Stimulated activated naive CD4-positive, alpha-beta T cell (primary cell): Measurements from ENCODE around the gene KRTAP5-8.
"Not testable (repeated sequence)": the region's sequence is repeated elsewhere in the genome, so short reads cannot be mapped to it uniquely, and the experiment has no call there.

Experiments
- DNase-seq, 6 experiments: peaks; one replicate each; lab custom pipeline; 2025; lab: John Stamatoyannopoulos, UW

Gene KRTAP5-8, protein sequence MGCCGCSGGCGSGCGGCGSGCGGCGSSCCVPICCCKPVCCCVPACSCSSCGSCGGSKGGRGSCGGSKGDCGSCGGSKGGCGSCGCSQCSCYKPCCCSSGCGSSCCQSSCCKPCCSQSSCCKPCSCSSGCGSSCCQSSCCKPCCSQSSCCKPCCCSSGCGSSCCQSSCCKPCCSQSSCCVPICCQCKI

DNA sequence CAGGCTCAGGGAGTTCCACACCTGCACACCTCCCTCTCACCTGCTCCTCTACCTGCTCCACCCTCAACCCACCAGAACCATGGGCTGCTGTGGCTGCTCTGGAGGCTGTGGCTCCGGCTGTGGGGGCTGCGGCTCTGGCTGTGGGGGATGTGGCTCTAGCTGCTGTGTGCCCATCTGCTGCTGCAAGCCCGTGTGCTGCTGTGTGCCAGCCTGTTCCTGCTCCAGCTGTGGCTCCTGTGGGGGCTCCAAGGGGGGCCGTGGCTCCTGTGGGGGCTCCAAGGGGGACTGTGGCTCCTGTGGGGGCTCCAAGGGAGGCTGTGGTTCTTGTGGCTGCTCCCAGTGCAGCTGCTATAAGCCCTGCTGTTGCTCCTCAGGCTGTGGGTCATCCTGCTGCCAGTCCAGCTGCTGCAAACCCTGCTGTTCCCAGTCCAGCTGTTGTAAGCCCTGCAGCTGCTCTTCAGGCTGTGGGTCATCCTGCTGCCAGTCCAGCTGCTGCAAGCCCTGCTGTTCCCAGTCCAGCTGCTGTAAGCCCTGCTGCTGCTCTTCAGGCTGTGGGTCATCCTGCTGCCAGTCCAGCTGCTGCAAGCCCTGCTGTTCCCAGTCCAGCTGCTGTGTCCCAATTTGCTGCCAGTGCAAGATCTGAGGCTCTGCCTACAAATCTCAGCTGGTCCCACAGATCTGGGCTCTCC, at the start of gene KRTAP5-8:
TSS of gene KRTAP5-8 (plus strand) at position 49 of the 689 bp plus-strand sequence. CDS start at position 80, 31 bp downstream.
- not testable (repeated sequence) for DNase-seq

DNA sequence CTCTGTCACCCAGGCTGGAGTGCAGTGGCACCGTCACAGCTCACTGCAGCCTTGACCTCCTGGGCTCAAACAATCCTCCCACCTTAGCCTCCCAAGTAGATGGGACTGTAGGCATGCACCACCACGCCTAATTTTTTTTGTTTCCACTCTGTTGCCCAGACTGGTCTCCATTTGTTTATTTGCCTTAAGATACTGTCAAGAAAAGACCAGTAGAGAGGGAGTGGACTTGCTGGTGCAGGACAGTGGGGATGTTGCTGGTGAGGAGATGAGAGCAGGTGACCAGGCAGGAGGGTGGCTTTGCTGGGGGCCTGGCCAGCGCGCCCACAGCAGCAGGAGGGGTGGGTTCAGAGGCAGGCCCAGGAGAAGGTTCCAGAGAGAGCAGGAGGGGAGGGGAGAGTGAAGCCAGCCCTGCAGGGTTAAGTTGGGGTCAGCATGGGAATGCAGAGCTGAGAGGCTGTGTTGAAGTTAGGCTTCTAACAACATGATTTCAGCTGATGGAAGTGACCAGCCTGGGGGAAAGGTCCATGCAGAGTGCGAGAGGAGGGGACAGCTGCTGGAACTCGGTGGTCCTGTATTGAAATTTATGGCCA, 49.0 kb upstream of the KRTAP5-8 start:
- DNase-seq: no peak

GRCh38 chr11:71489311-71490043, 48.3 kb upstream of the KRTAP5-8 start:
- no peak for DNase-seq

DNA sequence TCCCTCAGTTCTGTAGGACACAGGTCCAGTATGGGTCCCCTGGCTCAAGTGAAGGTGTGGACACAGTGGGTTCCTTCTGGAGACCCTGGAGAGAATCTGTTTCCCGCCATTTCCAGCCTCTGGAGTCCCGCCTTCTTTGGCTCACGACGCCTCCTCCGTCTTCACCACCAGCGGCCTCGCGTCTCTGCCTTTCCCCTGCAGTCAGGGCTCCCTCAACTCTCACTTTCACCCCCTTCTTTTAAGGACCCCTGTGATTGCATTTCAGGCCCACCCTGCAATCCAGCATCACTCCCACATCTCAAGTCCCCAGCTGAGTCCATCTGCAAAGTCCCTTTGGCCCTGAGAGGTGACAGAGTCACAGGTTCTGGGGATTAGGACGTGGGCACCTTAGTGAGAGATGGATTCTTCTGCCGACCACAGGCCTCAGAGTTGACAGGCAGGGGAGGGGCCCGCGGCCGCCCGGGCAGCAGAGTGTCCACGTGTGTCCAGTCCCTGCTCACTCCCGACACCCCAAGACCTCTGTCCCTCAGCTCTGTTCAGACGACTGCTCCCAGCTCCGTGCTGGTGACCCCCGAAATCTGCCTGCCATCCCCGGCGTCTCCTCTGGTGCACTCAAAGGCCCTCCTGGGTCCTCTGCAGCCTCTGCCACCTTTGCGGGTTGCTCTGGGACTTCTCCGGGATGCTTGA, 47.6 kb upstream of the KRTAP5-8 start:
- DNase-seq: no peak

DNA sequence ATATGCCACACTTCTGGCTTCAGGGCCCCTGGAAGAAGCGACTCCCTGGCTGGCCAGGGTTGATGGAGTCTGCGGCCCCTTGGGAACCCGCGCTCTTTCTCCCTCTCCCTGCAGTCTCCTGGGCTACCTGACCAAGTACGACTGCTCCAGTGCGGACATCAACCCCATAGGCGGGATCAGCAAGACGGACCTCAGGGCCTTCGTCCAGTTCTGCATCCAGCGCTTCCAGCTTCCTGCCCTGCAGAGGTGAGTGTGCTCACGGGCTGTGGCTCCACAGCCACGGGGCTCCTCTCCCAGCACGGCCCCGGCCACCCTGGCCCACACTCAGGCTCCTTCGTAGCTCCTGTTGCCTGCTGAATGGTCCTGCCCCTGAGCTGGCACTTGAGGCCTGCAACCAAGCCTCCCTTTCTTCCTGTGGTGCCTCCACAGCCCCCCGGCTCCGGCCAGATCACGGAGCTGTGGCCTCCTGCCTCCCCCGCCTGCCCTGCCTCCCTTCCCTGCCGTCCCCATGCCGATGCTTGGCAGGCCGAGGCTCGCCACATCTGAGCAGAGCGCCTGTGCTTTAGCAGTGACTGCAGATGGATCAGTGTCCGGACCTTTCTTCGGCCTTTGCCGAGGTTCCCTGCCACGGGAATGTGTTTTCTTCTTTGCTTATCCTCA, 47.0 kb upstream of the KRTAP5-8 start:
- no peak for DNase-seq

DNA sequence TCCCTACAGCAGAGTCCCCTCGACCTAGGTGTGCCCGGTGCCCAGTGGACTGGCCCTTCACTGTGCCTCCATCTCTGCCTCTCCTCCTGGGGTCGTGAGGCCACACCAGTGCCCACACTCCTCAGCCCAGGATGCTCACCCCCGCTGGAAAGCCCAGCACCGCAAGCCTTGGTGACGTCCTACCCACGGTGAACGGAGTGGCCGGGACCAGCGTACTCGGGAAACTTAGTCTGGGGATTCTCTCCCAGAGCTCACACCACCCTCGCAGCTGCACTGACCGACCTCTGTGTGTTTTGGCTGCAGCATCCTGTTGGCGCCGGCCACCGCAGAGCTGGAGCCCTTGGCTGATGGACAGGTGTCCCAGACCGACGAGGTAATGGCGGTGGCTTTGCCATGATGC, 46.3 kb upstream of the KRTAP5-8 start:
- DNase-seq: no peak

- no peak for DNase-seq
Measured at GRCh38 chr11:71491940-71492339, 45.9 kb upstream of the KRTAP5-8 start.

DNA sequence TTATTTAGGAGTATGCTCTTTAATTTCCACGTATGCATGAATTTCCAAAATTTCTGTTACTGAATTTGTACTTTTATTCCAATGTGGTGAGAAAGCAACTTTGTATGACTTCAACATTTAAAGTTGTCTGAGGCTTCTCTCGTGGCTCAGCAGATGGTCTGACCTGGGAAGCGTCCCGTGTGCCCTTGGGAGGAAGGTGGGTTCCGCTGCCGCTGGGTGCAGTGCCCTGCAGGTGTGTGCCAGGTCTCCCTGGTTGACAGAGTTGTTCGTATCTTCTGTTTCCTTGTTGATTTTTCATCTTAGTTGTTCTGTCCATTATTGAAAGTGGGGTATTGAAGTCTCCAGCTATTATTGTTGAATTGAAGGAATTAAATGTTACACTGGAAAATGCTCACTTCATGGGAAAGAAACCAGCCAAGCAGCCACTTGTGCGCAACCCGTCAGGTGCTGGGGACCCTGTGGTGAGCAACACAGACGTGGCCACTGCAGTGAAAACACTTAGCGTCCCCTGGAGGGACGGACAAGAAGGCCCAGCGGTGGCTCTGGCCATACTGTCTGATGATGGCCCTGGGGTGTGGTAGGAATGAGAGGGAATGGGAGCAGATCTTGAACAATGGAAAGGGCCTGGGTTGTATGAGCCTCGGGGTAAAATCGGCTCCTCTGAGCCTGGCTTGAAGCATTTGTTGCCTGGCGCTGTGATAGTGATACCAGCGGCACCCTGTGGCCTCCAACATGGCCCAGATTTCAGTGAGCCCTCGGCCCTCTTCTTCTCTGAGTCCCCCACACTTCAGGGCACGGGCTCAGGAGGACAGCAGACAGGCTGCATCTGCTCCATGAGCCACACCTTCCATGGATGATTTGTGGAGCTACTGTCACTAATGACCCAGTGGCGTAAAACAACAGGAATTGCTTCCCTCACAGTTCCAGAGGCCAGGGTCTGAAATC, 42.3 kb upstream of the KRTAP5-8 start:
- DNase-seq: no peak

GRCh38 chr11:71496421-71496820, 41.4 kb upstream of the KRTAP5-8 start:
- no peak for DNase-seq

DNA sequence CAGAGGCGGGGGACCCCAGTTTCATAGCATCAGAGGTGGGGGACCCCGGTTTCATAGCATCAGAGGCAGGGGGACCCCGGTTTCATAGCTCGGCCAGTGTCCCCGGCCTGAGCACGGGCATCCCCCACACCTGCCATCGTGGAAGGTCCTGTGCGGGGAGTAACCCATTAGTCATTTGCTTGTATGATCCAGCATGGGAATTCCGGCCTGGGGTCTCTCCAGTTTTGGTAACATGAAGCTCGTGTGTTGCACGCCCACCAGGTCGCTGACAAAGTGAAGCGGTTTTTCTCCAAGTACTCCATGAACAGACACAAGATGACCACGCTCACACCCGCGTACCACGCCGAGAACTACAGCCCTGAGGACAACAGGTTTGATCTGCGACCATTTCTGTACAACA, 39.7 kb upstream of the KRTAP5-8 start:
- no peak for DNase-seq

DNA sequence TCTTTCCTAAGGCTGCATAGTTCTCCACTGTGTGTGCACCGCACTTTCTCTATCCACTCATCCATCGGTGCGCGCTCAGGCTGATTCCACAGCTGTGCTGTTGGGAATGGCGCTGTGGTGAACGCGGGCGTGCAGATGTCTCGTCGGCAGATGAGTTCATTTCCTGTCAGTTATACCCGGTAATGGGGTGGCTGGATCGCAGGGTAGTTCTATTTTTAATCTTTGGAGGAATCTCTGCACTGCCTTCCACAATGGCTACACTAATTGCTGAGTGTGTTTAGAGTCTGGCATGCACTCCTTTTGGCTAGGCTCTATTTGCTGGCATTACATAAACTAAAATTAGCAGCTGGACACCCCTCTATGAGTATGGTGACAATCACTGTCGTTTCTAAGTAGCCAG, 38.7 kb upstream of the KRTAP5-8 start:
- DNase-seq: no peak

- no peak for DNase-seq
Measured at GRCh38 chr11:71499546-71499945, 38.3 kb upstream of the KRTAP5-8 start.

DNA sequence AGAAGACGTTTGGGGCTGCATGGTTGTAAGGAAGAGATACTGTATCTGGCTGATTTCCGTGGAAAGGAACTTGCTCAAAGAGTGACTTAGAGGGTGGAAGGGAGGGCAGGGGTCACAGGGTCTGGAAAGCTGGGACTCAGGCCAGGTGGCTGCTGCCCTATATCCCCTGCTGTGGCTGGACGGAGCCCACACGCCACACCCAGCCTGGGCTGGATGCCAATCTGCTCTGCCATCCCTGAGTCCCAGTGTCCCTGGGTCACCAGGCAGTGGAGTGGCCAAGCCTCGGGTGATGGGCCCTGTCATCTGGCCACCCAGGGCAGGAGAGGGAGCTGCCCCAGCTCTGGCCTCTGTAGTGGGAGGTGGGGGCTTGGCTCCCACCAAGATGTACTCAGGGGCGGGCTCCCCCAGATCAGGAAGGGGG, 37.2 kb upstream of the KRTAP5-8 start:
- no peak for DNase-seq

GRCh38 chr11:71501071-71501985, 36.5 kb upstream of the KRTAP5-8 start:
- DNase-seq: no peak

GRCh38 chr11:71502026-71502425, 35.8 kb upstream of the KRTAP5-8 start:
- DNase-seq: no peak

GRCh38 chr11:71502871-71503435, 34.9 kb upstream of the KRTAP5-8 start:
- DNase-seq: no peak

DNA sequence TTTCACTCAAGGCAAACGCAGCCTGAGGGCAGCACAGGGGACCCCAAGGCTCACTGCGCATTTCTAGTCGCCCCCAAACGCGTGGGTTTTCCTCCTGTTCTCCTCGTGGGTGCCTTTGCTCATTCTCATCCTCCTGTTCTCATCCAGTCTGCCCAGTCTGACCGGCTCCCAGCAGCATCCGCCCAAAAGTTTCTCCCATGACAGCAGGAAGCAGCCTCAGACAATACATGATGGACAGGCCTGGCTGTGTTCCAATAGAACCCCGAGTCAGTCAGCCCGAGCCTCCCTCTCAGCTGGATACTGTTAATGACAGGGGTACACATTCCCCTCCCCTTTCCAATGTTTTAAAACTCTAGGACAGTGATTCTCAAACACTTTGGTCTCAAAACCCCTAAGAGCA, 33.3 kb upstream of the KRTAP5-8 start:
- DNase-seq: no peak

- DNase-seq: no peak
Measured at GRCh38 chr11:71505001-71505400, 32.8 kb upstream of the KRTAP5-8 start.

DNA sequence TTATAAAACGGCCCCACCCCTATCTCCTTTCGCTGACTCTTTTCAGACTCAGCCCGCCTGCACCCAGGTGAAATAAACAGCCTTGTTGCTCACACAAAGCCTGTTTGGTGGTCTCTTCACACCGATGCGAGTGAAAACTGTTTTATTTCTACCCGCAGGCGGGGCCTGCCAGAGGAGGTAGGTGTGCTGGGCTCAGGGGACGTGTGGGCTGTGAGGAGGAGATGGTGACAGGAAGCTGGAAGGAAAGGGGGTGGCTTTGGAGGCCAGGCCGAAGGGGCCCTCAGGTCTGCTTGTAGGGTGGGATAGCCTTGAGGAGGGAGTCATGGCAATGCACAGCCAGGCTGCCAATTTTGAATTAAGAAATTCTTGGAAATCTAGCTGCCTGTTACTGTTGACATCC, 32.0 kb upstream of the KRTAP5-8 start:
- DNase-seq: no peak
